ENCODE measurements around the gene H1-8.
"Not testable (repeated sequence)": the region's sequence is repeated elsewhere in the genome, so short reads cannot be mapped to it uniquely, and the experiment has no call there.

H1-8 gene

DNA sequence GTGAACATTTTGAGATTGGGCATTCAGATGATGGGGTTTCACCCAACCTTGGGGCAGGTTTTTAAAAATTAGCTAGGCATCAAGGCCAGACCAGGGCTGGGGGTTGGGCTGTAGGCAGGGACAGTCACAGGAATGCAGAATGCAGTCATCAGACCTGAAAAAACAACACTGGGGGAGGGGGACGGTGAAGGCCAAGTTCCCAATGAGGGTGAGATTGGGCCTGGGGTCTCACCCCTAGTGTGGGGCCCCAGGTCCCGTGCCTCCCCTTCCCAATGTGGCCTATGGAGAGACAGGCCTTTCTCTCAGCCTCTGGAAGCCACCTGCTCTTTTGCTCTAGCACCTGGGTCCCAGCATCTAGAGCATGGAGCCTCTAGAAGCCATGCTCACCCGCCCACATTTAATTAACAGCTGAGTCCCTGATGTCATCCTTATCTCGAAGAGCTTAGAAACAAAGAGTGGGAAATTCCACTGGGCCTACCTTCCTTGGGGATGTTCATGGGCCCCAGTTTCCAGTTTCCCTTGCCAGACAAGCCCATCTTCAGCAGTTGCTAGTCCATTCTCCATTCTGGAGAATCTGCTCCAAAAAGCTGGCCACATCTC lies 8.4 kb upstream of the H1-8 start:
- DNase-seq, result no peak

DNA sequence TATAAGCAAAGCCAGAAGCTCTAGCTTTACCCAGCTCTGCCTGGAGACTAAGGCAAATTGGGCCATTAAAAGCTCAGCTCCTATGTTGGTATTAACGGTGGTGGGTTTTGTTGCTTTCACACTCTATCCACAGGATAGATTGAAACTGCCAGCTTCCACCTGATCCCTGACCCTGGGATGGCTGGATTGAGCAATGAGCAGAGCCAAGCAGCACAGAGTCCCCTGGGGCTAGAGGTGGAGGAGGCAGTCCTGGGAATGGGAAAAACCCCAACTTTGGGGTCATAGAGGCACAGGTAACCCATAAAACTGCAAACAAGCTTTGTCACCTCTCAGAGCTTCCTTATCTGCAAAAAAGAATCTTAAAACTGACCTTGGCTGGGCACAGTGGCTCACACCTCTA lies 7.9 kb upstream of the H1-8 start:
- no peak for DNase-seq

DNA sequence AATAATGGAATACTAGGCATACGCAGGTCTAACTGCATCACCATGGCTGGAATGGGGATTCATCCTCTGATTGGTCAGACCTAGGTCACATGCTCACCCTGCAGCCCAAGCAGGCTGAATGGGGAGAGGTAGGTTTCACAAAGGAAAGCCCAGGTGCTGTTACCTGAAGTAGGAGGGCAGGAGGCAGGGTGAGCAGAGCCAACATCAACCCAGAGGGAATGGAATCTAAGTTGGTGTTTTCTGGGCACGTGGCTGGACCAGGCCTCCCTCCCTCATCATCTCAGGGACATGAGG lies 6.7 kb upstream of the H1-8 start:
- no peak for DNase-seq

DNA sequence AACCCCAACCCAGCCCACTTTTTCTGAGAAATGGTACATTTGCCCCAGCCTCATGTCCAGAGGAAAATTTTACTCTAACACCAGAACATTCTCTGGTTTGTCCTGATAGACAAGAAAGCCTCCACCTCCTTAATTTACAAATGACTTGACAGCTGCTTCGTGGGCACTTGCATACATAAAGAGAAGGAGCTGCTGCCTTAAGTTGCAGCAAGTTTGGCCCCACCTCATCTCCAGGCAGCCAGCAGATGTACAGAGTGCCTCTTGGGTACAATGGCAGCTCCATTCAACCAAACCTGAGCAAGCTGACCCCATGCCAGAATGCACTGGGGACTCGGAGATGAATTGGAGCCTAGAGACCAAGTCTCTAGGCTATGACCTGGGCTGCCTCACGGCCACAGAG lies 6.2 kb upstream of the H1-8 start:
- DNase-seq, result no peak

DNA sequence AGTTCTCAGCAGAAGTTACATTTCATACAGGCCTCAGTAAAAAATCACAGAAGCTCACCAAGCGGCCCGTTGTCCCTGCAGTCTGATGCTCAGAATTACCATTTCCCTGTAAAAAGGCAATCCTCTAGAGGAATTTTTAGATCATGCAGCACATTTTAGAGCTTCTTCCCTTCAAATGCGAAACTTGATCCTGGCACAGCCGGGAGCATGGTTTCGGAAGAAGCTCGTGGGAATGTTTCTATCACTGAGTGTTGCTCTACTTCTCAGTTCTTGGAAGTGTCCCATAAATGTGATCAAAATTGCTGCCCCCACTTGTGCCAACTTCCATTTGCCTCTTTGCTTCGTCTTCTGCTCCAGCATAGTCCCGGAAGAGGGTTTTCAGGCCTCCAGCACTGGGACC lies 3.8 kb upstream of the H1-8 start:
- no peak for DNase-seq

DNA sequence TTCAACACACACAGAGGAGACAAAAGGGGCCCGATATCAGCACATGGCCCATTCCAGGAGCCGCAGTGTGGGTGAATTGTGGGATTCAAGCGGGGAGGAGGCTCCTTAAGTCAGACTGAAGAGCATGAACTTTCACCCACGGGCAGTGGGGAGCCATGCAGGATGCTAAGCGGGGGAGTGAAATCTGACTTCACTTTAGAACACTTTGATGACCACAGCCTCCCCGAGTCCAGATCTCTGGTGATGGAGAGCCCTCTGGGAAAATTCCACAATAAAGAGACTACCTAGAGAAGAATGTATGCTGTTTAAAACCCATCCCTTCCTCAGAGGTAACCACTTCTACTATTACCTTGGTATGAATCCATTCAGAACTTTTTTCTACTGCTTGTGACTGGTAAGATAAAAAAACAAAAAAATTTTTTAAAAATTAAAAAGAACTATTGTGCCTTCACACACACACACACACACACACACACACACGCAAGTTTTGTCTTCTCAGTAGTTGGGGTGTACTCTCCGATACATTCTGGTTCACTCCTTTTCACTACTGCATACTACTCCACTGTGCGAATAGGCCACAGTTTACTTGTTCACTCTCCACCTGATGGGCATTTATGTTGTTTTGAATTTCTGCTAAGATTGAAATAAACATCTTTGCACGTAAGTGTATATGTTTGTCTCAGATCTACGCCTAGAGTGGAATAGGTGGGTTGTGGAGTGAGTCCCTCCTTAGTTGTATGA lies 2.0 kb upstream of the H1-8 start:
- DNase-seq, result no peak

DNA sequence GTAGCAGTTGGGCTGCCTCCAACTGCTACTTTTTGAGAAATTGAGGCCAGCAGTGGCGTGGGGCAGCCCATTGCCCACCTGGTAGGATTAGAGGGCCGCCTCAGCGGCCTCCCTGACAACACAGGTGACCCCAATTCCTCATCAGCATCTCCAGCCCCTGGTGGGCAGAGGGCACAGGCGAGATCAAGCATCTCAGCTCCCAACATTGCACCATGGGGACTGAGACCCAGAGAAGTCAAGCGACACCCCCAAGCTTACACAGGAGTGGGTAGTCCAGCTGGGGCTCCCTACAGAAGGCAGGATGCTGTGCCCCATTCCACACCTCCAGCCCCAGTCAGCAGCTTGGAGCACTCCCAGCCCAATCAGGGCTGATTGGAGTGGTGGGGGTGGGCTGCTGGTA lies 228 bp upstream of the H1-8 start:
- no peak for DNase-seq

DNA sequence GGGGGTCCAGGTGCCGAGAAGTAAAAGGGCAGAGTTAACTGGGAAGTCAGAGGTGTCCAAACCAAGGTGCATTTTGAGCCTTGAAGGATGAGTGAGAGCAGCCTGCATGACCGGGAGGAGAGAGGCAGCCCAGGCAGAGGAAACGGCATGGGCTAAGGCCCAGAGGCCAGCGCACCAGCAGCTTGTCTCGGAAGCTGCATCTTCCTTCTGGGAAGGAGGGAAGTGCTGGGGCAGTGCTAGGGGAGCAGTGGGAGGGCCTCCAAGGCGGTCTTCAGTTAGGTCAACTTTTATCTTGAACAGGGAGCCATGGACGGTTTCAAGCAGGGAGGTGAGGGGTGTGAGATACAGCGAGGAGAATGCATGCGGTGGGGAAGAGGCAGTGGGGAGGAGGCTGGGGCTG lies 1.0 kb downstream of the H1-8 start:
- no peak for DNase-seq

DNA sequence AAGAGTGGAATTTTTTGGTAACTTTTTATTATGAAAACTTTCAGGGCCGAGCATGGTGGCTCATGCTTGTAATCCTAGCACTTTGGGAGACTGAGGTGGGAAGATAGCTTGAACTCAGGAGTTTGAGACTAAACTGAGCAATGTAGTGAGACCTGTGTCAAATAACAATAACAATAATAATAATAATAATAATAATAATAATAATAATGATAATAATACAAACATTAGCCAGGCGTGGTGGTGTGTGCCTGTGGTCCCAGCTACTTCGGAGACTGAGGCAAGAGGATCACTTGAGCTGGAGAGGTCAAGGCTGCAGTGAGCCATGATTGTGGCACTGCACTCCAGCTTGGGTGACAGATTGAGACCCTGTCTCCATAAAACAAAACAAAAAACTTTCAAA lies 3.0 kb downstream of the H1-8 start:
- not testable (repeated sequence) for DNase-seq

DNA sequence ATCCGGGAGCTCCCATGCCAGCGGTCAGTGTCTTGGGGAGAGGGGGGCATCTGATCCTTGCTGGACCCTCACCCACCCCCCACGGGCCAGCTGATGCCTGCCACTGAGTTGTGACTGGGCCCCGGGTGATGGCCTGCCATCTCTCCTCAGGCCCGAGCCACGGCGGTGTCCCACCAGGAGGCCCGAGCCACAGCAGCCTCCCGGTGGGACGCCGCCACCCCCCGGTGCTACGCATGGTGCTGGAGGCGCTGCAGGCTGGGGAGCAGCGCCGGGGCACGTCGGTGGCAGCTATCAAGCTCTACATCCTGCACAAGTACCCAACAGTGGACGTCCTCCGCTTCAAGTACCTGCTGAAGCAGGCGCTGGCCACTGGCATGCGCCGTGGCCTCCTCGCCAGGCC lies 4.3 kb downstream of the H1-8 start:
- DNase-seq, result no peak

DNA sequence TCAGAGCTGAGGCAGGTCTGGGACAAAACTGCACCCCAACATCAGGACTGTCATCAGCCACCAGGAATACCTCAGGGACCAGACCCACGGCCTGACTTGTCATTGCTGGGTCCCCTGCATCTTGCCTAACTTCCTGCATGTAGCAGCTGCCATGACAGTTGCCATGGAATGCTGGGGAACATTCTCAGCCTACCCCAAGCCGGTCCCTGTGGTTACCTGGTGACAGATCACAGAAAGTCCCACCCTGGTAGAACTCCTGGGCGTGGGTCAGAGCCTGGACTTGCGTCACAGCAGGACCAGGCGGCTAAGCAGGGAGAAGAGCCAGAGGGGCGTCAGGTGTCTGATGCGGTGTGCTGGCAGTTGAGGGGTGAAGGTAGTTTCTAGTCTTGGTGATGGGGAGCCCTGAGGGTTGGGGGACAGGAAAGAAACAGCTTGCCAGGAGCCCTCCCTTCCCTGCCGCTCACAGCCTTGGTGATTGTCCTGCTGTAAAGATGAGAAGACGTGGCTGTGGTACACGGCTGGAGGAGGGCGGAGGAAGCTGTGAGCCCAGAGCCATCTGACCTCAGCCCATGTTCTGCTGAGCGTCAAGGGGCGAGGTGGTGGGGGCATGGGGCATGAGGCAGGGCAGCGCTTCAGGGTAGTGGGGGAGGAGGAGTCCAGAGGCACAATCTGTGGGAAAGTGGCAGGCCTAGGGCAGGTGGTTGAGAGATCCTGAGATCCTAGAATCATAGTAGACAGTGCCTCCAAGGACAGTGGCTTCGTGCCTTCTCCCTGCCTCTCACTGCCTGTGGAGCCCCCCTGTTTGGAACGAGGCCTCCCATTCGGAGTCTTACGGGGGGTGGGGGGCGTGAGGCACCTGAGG lies 5.4 kb downstream of the H1-8 start:
- DNase-seq, result no peak

DNA sequence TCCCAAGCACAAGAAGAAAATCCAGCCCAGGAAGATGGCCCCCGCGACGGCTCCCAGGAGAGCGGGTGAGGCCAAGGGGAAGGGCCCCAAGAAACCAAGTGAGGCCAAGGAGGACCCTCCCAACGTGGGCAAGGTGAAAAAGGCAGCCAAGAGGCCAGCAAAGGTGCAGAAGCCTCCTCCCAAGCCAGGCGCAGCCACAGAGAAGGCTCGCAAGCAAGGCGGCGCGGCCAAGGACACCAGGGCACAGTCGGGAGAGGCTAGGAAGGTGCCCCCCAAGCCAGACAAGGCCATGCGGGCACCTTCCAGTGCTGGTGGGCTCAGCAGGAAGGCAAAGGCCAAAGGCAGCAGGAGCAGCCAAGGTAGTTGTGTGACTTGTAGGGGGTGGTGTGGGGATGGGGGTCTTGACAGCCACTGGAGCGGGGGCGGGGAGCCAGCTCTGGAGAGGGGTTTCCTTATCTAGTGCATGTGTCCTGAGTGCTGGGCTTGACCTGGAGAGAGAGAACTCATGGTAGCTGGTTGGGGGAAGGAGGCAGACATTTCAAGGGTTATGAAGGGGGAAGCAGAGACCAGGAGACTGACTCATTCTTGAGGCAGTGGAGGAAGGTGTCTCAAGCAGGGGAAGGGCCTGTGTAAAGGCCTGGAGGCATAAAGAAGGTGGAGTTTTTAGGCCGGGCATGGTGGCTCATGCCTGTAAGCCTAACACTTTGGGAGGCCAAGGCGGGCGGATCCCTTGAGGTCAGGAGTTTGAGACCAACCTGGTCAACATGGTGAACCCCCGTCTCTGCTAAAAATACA lies 6.2 kb downstream of the H1-8 start:
- DNase-seq, result no peak

DNA sequence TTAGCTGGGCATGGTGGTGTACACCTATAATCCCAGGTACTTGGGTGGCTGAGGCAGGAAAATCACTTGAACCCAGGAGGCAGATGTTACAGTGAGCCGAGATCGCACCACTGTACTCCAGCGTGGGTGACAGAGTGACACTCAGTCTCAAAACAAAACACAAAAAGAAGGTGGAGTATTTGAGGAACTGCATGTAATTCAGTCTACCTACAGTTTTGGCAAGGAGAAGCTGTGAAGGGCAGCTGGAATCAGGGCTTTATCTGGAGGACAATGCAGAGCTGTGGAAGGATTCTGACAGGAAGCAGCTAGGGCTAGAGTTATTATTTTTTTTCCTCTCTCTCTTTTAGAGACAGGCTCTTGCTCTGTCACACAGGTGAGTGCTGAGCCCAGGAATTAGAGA lies 6.8 kb downstream of the H1-8 start:
- no peak for DNase-seq

DNA sequence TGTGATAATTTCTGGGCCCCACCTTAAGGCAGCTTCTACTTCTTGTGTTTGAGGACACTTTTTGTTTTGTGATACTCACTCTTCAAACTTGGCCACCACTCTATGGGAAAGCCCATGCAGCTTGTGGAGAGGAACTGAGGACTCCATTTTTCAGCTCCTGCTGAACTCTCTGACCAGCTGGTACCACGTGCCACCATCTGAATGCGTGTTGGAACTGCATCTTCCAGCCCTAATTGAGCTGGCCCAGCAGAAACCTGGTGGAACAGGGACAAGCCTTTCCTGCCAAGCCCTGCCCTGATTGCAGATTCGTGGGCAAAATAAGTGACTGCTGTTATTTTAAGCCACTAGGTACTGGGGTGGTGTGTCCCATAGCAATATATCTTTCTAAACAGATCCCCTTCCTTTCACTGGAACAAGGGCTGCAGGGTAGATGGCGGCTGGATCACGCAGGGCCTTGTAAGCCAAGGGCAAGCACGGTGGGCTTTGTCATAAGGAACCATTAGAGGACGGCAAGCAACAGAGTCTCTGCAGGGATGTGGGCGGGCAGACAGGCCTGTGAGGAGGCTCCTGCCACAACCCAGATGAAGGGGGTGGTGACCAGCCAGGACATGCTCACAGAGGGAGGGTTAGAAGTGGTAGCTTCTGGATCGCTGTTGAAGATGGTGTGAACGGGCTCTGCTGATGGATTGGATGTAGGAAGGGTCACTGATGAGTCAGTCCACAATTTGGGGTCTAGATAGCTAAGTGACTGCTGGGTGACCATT lies 9.5 kb downstream of the H1-8 start:
- no peak for DNase-seq

DNA sequence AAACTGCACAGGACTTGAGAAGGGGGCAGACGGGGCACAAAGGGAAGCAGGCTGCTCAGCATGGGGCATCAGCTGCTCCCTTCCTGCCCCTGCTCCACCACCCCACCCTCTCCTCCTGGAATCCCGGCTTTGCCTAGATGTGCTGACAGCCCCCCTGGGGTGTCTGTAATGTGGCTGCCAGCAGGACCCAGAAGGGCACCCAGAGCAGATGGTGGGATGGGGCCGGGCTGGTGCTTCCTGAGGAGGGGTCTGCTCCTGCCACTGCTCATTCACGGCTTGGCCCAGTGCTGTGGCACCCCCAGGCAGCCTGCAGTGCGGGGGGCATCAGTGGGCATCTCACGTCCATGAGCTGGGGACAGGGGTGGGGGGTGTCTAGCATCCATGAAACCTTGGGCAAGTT lies 10.2 kb downstream of the H1-8 start:
- DNase-seq, result no peak

DNA sequence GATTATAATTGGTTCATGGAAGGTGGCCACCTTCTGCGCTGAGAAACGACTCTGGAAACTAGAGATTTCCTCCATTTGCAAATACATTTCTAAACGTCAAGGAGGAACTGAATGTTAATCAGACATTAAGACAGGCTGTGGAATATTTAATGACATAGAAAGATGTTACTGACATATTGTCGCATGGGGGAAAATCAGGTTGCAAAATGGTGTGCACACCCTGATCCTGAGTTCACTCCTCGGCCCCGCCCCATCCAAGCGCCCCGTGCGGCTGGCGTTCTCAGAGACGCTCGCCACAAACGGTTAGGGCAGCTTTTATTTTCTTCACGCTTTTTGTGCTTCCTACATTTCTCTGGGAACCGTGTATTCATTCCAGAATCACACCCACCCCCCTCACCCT lies 10.7 kb downstream of the H1-8 start:
- no peak for DNase-seq

DNA sequence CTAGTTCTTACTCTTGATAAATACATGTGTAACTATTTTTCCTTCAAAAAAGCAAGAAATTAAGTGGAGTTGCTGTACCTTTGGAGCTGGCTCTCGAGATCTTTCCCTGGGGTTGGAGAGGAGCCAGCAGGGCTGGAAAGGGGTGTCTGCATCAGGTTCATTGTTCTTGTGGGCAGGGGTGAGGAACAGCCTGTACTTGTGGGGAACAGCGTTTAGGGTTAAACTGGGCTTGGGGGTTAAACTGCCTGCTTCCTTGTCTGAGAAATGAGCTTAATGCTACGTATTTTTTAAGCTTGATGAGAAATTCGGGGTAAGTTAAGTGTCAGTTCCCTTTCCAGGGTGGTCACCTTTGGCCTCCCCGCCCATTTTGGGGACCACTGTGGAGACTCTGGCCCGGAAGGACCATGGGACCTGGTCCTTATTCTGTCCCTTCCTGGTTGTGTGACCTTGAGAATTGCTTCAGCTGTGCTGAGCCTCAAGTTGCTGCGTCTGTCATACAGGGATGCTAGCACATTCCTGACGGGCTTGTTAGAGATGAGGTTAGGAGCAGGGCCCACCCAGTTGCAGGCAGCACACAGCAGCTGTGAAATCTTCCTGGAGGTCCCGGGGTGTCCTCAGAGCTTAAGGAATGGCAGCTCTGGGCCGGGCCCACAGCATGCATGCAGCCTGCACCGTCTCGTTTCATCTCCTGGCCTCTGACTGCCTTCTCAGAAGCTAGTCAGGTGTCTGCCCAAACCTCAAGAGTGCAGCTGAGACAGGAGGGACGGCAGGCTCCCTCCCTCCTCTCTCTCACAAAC lies 11.6 kb downstream of the H1-8 start:
- DNase-seq, result no peak

DNA sequence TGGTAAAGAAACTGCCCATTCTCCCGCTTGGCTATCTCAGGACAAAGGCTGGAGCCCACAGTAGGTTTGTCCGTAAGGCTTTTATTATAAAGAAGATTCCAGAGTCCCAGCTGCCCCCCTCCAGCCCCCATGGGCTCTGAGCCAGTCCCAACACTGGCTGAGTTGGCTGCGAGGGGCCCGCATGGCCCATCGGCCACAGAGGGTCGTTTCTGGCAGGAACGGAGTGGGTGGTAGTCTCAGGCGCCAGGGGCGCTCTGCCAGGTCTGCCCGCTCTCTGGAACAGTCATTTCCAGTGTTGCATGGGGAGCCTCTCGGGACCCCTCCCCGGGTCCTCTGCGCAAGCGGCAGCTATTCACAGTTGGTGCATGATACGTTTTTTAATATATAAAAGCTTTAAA lies 12.2 kb downstream of the H1-8 start:
- no peak for DNase-seq

DNA sequence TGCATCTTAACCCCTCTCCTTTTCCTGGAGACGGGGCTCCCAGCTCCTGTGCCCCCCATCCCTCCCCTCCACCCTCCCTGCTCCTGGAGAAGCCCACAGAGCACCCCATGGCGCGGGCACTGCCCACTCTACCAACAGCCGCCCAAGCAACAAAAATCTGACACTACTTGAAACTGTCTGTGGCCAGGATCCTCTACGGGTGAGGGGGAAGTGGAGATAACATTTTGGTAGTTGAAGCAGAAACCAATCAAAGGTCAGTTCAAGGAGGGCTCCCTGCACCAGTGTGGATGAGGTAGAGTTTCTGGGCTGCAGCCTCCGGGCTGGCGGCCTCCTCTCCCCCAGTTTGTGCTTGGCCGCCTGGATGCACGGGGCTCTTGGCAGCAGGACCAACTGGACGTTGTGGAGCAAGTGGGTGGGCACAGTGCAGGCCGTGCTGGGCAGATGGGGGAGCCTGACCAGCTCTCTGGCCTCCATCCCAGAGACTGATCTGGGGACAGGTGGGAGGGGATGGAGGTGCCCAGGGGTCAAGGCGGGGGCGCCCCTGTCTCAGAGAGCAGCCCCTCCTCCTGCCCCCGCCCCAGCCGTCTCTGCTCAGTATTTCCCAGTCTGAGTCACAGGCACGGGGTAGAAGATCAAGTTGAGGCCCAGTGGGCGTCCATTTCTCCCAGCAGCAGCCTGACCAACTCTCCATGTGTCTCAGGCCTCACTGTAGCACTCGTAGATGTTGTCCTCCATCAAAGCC lies 12.8 kb downstream of the H1-8 start:
- no peak for DNase-seq

DNA sequence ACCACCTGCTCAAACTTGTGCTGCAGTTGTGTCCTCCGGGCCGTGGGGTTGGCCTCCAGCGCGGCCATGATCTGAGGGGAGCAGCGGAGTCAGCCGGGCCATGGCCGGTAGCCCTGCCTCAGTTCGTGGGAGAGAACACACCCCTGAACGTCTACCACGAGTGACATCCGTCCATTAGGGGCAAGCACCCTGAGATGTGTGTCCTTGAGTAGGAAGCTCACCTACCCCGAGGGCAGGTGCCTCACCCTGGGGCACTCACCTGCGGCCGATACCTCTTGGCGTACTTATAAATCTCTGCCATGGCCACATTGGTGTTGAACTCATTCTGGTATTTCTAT lies 13.4 kb downstream of the H1-8 start:
- DNase-seq, result no peak

DNA sequence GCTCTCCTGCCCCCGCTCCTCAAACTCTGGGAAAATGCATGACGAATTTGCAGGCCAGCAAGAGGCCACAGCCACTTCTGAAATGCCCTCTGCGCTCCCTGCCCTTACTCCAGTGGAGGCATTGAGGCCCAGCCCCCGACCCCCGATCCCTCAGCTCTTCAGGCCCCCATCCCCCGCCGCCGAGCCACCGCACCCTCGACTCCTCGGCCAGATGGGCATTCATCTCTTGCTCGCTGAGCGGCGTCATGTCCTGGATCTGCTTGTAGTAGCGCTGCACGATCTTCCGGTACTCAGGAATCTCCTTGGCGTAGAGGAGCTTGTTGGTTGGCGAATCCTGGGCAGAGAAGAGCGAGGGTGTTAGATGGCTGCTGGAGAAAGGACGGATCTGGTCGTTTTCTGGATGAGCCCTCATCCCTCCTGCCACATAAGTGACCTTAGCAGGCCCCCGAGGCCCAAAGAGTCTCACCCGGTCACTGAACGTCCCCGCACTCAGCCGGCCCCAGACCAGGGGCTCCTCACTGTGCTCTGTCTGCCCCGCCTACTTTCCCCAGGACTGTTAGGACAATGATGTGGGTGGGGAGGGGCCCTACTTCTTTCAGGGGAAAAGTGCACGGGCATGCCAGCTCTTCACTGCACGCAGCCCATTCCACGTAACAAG lies 14.0 kb downstream of the H1-8 start:
- DNase-seq, result no peak

Data from stimulated activated CD4-positive, alpha-beta T cell treated with anti-CD3 and anti-CD28 coated beads, Interleukin-4, amount 100 ng/mL, for 4 hours (primary cell).